Astrocyte of the cerebellum (primary cell): Measurements from ENCODE around the gene ADAM8.

Experiments
- DNase-seq: peaks from one replicate; pipeline ENCODE4 v3.0.0-alpha.2; 2011; ENCODE audit warnings: low read depth
- H3K4me3 ChIP-seq: 2 replicates; pipeline ENCODE4 v1.5.1; 2011; ENCODE audit warnings: mild to moderate bottlenecking, low read depth, low read length, moderate library complexity
- in situ Hi-C: cut with HindIII; loops from 2 replicates; pipeline ENCODE4 v1.10.0; 2017; ENCODE audit warnings: low sequenced_read_pairs
- TF ChIP-seq, protein P1 (sequence below): IDR thresholded peaks from 2 replicates; pipeline ENCODE4 v1.5.1; 2012; ENCODE audit warnings: low read length, low read depth, moderate library complexity, mild to moderate bottlenecking; ENCODE audit errors: missing control alignments

Gene ADAM8

DNA sequence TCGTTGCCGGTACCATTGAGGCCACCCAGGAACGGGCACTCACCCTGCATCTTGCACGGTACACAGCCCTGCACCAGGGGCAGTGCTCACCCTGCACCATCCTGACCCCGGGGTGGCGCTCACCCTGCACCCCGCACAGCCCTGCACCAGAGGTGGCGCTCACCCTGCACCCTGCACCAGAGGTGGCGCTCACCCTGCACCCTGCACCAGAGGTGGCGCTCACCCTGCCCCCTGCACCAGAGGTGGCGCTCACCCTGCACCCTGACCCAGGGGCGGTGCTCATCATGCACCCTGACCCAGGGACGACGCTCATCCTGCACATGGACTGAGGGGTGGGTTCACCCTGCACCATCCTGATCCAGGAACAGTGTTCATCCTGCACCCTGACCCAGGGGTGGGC, 25.6 kb upstream of the ADAM8 start:
- TF ChIP-seq, protein P1, sequence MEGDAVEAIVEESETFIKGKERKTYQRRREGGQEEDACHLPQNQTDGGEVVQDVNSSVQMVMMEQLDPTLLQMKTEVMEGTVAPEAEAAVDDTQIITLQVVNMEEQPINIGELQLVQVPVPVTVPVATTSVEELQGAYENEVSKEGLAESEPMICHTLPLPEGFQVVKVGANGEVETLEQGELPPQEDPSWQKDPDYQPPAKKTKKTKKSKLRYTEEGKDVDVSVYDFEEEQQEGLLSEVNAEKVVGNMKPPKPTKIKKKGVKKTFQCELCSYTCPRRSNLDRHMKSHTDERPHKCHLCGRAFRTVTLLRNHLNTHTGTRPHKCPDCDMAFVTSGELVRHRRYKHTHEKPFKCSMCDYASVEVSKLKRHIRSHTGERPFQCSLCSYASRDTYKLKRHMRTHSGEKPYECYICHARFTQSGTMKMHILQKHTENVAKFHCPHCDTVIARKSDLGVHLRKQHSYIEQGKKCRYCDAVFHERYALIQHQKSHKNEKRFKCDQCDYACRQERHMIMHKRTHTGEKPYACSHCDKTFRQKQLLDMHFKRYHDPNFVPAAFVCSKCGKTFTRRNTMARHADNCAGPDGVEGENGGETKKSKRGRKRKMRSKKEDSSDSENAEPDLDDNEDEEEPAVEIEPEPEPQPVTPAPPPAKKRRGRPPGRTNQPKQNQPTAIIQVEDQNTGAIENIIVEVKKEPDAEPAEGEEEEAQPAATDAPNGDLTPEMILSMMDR, result no peak
- no peak for DNase-seq
- no peak overlapping the region for H3K4me3 ChIP-seq
- in situ Hi-C loops, result no loop called here

DNA sequence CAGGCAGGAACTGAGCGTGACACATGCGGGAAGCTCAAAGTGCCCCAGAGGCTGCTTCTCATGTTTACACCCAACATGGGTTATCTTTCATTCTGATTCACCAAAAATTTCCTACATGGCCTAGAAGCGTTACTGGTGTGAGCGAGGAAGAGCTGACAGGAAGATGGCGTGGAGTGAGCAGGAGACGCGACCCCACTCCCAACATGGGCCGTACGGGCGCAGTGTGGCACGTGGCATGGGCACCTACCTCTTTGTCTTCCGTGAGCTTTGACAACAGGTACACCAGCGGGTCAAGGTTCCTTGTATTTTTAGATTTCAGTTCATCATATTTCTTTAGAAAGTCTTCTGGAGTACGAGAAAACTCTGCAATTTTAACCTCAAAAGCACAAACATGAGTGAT, 23.1 kb upstream of the ADAM8 start:
- in situ Hi-C loops, result no loop called here
- H3K4me3 ChIP-seq, result no peak overlapping the region
- TF ChIP-seq, protein P1, result no peak
- DNase-seq, result no peak

DNA sequence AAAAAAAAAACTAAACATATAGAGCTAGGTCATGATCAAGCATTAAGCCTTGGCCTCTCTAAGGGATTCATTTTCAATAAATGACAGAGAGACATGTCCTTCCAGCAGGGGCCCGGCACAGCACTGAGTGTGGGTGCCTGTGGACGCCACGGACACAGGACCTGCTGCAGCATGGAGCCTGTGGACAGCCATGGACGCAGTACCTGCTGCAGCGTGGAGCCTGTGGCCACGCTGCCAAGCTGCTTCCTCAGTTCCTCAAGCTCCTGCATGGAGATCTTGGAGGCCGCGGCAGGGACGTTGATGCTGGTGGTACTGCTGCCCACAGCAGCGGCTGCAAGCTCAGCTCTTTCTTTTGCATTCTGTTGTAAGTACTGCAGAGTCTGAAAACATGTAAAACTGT, 22.6 kb upstream of the ADAM8 start:
- DNase-seq, result no peak
- H3K4me3 ChIP-seq, result no peak overlapping the region
- in situ Hi-C loops, result no loop called here
- TF ChIP-seq, protein P1, result no peak

DNA sequence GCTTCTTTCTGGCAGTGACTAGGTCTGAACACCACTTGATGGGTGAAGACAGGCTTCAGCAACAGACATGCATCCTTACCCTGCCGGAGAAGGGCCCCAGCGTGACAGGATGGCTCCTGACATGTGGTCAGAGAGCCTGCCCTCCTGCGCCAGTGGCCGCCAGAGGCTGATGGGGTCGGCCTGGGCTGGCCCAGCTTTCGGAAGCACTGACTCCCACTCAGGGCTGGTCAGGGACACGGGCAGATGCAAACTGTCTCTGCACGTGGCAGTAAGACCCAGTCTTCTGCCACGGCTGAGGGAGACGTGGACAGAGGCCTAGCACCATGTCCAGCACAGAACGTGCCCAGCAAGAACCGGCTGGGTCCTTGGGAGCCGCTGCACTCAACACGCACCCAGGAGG, 21.8 kb upstream of the ADAM8 start:
- no peak for DNase-seq
- H3K4me3 ChIP-seq, result no peak overlapping the region
- TF ChIP-seq, protein P1, result no peak
- in situ Hi-C loops, result no loop called here

DNA sequence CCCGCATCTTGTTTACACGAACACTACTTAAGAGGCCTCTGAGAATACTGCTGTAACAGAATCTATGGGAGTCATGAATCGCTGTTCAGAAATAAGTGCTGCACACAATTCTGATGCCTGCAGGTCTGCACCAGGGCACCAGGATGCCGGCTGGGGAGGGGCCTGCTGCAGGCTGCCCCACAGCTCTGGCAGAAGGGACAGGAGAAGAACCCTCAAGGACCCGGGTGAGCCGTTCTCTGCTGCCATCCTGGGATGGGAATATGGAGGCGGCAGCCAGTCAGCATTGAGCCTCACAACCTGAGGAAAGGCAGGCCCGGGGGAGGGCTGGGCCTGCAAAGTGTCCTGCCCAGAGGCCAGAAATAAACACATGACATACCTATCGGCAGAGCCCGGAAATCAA, 20.8 kb upstream of the ADAM8 start:
- DNase-seq, result no peak
- in situ Hi-C loops, result no loop called here
- TF ChIP-seq, protein P1, result no peak
- H3K4me3 ChIP-seq, result no peak overlapping the region

DNA sequence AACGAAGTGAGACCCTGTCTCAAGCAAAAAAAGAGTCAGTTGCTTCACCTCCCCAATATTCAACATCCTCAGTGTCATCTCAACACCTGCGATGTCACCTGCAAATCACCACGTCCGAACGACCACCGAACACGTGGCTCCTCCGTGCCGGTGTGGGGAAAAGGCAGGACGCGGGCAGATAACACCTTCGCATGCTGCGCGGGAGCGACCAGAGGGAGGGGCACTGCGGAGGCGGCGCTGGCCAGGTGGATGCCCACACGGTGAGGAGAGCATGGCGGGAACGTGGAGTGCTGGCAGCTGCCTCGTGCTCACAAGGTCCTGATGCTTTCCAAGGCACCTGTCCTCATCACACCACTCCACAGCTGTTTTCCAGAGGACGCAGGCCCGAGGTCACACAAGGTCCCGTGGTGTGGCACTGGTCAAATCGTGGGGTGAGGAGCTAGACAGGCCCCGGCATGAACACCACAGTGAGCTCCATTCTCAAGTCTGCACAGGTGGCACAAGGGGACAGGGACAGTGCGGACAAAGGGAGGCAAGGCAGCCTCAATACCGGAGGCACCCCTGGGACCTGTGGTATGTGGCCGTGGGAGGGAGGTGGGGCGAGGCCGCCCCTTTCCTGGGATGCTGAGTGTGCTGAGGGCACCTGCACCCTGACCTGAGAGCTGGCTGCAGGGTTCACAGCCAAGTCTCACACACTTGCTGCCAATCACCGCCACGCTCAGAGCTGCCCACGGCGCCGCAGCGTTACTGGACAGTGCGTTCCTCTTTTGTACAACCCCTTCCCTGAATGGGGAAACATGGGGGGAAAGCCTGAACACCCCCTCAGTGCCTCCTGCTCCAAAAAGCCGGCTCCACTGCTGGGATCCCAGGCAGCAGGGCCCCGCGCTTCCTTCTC, 19.0 kb upstream of the ADAM8 start:
- no peak overlapping the region for H3K4me3 ChIP-seq
- TF ChIP-seq, protein P1, result no peak
- DNase-seq, result no peak
- in situ Hi-C loops, result no loop called here
